B cell (primary cell): Measurements from ENCODE around the gene PTGDR2.

ENCODE experiments used
- EZH2 ChIP-seq: IDR thresholded peaks from 2 replicates; pipeline ENCODE4 v1.6.1; 2012; ENCODE audit warnings: borderline replicate concordance, low read depth, mild to moderate bottlenecking, moderate library complexity, low read length; ENCODE audit not compliant: insufficient read depth, poor library complexity, severe bottlenecking
- TF ChIP-seq, protein P1 (sequence below): fragments of 200-600 bp; IDR thresholded peaks from one replicate; pipeline ENCODE4 v1.8.0; 2022; ENCODE audit warnings: antibody characterized with exemption, mild to moderate bottlenecking

DNA sequence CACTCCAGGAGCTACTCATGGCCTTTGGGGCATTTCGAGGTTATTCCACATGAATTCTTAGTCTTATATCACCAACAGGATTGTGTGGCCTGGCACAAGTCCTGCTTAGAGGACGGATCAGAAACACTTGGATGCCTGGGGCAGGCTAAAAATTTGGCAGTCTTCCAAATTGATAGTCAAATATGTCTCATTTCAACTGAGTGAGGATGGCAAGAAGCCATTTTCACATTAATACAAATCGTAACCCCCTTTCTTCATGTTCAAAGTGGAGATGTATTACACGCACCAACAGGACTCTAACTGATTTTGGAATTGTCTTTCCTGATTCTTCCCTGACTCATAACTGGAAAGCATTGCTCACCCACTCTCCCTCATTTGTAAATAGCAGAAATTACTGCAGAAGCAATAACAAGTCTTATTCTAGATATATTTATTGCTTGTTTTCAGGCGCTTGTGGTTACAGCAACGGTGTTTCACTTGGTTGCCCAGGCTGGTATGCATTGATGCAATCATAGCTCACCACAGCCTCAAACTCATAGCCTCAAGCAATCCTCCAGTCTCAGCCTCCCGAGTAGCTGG lies 24.2 kb downstream of the PTGDR2 start:
- TF ChIP-seq, protein P1, sequence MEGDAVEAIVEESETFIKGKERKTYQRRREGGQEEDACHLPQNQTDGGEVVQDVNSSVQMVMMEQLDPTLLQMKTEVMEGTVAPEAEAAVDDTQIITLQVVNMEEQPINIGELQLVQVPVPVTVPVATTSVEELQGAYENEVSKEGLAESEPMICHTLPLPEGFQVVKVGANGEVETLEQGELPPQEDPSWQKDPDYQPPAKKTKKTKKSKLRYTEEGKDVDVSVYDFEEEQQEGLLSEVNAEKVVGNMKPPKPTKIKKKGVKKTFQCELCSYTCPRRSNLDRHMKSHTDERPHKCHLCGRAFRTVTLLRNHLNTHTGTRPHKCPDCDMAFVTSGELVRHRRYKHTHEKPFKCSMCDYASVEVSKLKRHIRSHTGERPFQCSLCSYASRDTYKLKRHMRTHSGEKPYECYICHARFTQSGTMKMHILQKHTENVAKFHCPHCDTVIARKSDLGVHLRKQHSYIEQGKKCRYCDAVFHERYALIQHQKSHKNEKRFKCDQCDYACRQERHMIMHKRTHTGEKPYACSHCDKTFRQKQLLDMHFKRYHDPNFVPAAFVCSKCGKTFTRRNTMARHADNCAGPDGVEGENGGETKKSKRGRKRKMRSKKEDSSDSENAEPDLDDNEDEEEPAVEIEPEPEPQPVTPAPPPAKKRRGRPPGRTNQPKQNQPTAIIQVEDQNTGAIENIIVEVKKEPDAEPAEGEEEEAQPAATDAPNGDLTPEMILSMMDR = no peak
- TF ChIP-seq EZH2 = no peak
